DND-41 (cell line): ENCODE measurements around the gene MCTP1.
A peak's percentile ranks its signal among the peaks of the same experiment; 100 is the strongest.

ENCODE experiments used
- ATAC-seq: fragments of 200-7000 bp; cut with Tn5 transposase; 3 replicates; pipeline ENCODE4 v1.9.1; 2021; ENCODE audit warnings: low read depth; ENCODE audit not compliant: insufficient read depth
- DNase-seq: peaks from one replicate; pipeline ENCODE4 v3.0.0-alpha.2; 2020
- H2AFZ ChIP-seq: 2 replicates; pipeline ENCODE4 v1.6.0; 2012; ENCODE audit warnings: low read depth, low read length
- H3K27ac ChIP-seq: 2 replicates; pipeline ENCODE4 v1.5.1; 2012; ENCODE audit warnings: low read length, inconsistent platforms
- H3K27me3 ChIP-seq: fragments of 200-600 bp; sonication (generic); 2 replicates; pipeline ENCODE4 v1.6.0; 2012; ENCODE audit warnings: low read length, mild to moderate bottlenecking, inconsistent platforms; ENCODE audit not compliant: insufficient read depth, poor library complexity
- H3K36me3 ChIP-seq: 2 replicates; pipeline ENCODE4 v1.5.1; 2012; ENCODE audit warnings: low read length, inconsistent platforms; ENCODE audit not compliant: insufficient read depth
- H3K4me1 ChIP-seq: 2 replicates; pipeline ENCODE4 v1.5.1; 2012; ENCODE audit warnings: mild to moderate bottlenecking, low read length; ENCODE audit not compliant: insufficient read depth
- H3K4me2 ChIP-seq: 2 replicates; pipeline ENCODE4 v1.6.0; 2012; ENCODE audit warnings: mild to moderate bottlenecking, moderate library complexity, low read length, inconsistent platforms; ENCODE audit not compliant: insufficient read depth
- H3K4me3 ChIP-seq, 2 experiments: fragments of 200-600 bp in 1 of 2; shearing (Covaris generic) in 1 of 2; 2 replicates each; pipeline ENCODE4 v1.5.1; 2012 to 2016; ENCODE audit warnings: inconsistent platforms in 2 of 2, low read length in 2 of 2, mild to moderate bottlenecking in 2 of 2, low read depth in 1 of 2, moderate library complexity in 1 of 2
- H3K79me2 ChIP-seq: 2 replicates; pipeline ENCODE4 v1.6.0; 2012; ENCODE audit warnings: low read length, inconsistent platforms; ENCODE audit not compliant: insufficient read depth
- H3K9ac ChIP-seq: 2 replicates; pipeline ENCODE4 v1.6.0; 2012; ENCODE audit warnings: low read depth, mild to moderate bottlenecking, inconsistent platforms, low read length, moderate library complexity
- H3K9me3 ChIP-seq: 2 replicates; pipeline ENCODE4 v1.5.1; 2012; ENCODE audit warnings: low read length, moderate library complexity, mild to moderate bottlenecking, inconsistent platforms; ENCODE audit not compliant: insufficient read depth, severe bottlenecking
- H4K20me1 ChIP-seq: 2 replicates; pipeline ENCODE4 v1.6.0; 2012; ENCODE audit warnings: low read length; ENCODE audit not compliant: insufficient read depth
- CTCF ChIP-seq: IDR thresholded peaks from 2 replicates; pipeline ENCODE4 v1.5.1; 2012; ENCODE audit warnings: borderline replicate concordance, low read length, moderate library complexity, mild to moderate bottlenecking; ENCODE audit not compliant: poor library complexity, severe bottlenecking; ENCODE audit errors: extremely low read depth
- EZH2 ChIP-seq: IDR thresholded peaks from 3 replicates; pipeline ENCODE4 v1.6.1; 2012; ENCODE audit warnings: borderline replicate concordance, low read depth, mild to moderate bottlenecking, moderate library complexity, low read length, inconsistent platforms; ENCODE audit not compliant: severe bottlenecking

Gene MCTP1

DNA sequence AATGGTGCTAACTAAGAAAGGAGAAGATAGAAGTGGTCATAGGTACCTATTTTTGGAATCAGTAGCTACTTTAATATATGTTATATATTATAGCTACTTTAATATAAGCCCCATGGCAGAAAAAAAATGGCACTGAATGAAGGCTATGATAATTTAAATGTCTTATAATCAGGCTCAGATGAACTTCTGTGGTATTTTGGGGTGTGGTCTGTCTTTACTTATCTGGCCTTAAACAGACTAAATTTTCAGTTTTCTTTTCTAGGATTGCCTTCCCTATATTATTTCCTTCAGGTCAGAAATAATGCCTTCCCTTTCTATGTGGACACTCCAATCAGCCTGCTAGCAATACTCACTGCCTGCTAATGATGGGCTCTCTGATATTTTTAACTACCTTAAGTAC lies 374.2 kb downstream of the MCTP1 start:
- Histone ChIP-seq H3K4me1 (no peaks in the 10 kb centered on the region), H3K27ac (no peak overlapping the region), H3K79me2 (no peaks in the 10 kb centered on the region), H2AFZ (no peak overlapping the region), H3K9me3 (no peaks in the 10 kb centered on the region), H3K4me3 (no peak overlapping the region), H3K27me3 (no peaks in the 10 kb centered on the region), H3K36me3 (peaks cover 5% of the 10 kb centered on the region; the same call in 1 of the 2 replicates), H3K4me2 (no peak overlapping the region), H4K20me1 (no peaks in the 10 kb centered on the region), H3K9ac (no peak overlapping the region)
- TF ChIP-seq CTCF (no peak), EZH2 (no peak)
- DNase-seq: no peak
- ATAC-seq: no peak

GRCh38 chr5:94908889-94909480 lies 375.9 kb downstream of the MCTP1 start:
- no peak overlapping the region for H3K4me3 ChIP-seq
- 0 out of 3 replicates have a peak, but pooled peaks have one; percentile 39 for ATAC-seq

GRCh38 chr5:94906750-94907149 lies 378.1 kb downstream of the MCTP1 start:
- DNase-seq: no peak
- H3K27ac ChIP-seq: no peak overlapping the region

More at GRCh38 chr5:94908889-94909480, 375.9 kb downstream of the MCTP1 start:
- Histone ChIP-seq H2AFZ (no peak overlapping the region), H4K20me1 (no peaks in the 10 kb centered on the region), H3K4me2 (no peak overlapping the region), H3K9ac (no peak overlapping the region), H3K4me1 (no peaks in the 10 kb centered on the region), H3K27ac (no peak overlapping the region), H3K36me3 (peaks cover 10% of the 10 kb centered on the region), H3K9me3 (no peaks in the 10 kb centered on the region), H3K27me3 (no peaks in the 10 kb centered on the region), H3K79me2 (no peaks in the 10 kb centered on the region)
- TF ChIP-seq EZH2: no peak
- peak; percentile 63 for TF ChIP-seq CTCF
- DNase-seq: no peak

More at GRCh38 chr5:94906750-94907149, 378.1 kb downstream of the MCTP1 start:
- ATAC-seq: no peak
- peaks cover 10% of the 10 kb centered on the region for H3K36me3 ChIP-seq
- no peaks in the 10 kb centered on the region for H3K4me1 ChIP-seq
- H2AFZ ChIP-seq: no peak overlapping the region
- TF ChIP-seq CTCF (no peak), EZH2 (no peak)
- H3K79me2 ChIP-seq: no peaks in the 10 kb centered on the region
- no peak overlapping the region for H3K4me2 ChIP-seq
- no peaks in the 10 kb centered on the region for H4K20me1 ChIP-seq
- no peaks in the 10 kb centered on the region for H3K9me3 ChIP-seq
- no peak overlapping the region for H3K9ac ChIP-seq
- H3K27me3 ChIP-seq: no peaks in the 10 kb centered on the region
- no peak overlapping the region for H3K4me3 ChIP-seq
